ENCODE measurements around the gene C1orf53.
"Not testable (repeated sequence)": the region's sequence is repeated elsewhere in the genome, so short reads cannot be mapped to it uniquely, and the experiment has no call there.

C1orf53 gene

DNA sequence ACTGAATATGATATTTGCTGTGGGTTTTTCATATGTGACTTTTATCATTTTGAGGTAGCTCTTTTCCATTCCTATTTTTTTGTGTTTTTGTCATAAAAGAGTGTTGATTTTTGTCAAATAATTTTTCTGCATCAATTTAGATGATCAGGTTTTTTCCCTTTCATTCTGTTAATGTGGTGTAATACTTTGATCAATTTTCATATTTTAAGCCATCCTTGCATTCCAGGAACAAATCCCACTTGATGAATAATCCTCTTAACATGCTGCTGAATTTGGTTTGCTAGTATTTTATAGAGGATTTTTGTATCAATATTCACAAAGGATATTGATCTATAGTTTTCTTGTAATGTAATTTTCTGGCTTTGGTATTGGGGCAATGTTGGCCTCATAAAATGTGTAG, 25.5 kb upstream of the C1orf53 start:
- no peaks in the 10 kb centered on the region for H3K4me1 ChIP-seq
- TF ChIP-seq Cebpa-rat (IDR thresholded peaks at IDR 0.05), result no peak

GRCh38 chr1:197880385-197880784, 22.0 kb upstream of the C1orf53 start:
- not testable (repeated sequence) for H3K27me3 ChIP-seq, H3K4me3 ChIP-seq, H4K20me1 ChIP-seq, H3K4me2 ChIP-seq, H3K36me3 ChIP-seq, H3K27ac ChIP-seq, H3K4me1 ChIP-seq, H3K9ac ChIP-seq
- H3K9me3 ChIP-seq (replicated peaks in 1 of 11), result peaks cover 7 to 27% (median 18%) of the 10 kb centered on the region in 11 experiments; a peak in 16 of 22 replicates

More for the DNA sequence above, 25.5 kb upstream of the C1orf53 start:
- H3K9me3 ChIP-seq (replicated peaks in 1 of 11), result peaks cover 9 to 31% (median 17%) of the 10 kb centered on the region in 11 experiments; a peak in 16 of 22 replicates
- H3K9ac ChIP-seq, result no peak overlapping the region
- H3K36me3 ChIP-seq, result no peaks in the 10 kb centered on the region
- H3K27me3 ChIP-seq, result no peaks in the 10 kb centered on the region
- no peaks in the 10 kb centered on the region for H4K20me1 ChIP-seq
- H3K27ac ChIP-seq, result no peak overlapping the region
- no peak overlapping the region for H3K4me3 ChIP-seq
- no peak overlapping the region for H3K4me2 ChIP-seq

GRCh38 chr1:197882241-197882640, 20.2 kb upstream of the C1orf53 start:
- peaks cover 0 to 11% (median 2%) of the 10 kb centered on the region in 11 experiments; a peak in 12 of 22 replicates for H3K9me3 ChIP-seq (replicated peaks in 1 of 11)
- not testable (repeated sequence) for H3K4me3 ChIP-seq, H3K36me3 ChIP-seq, H4K20me1 ChIP-seq, H3K27me3 ChIP-seq, H3K4me2 ChIP-seq, H3K9ac ChIP-seq, H3K27ac ChIP-seq, H3K4me1 ChIP-seq

DNA sequence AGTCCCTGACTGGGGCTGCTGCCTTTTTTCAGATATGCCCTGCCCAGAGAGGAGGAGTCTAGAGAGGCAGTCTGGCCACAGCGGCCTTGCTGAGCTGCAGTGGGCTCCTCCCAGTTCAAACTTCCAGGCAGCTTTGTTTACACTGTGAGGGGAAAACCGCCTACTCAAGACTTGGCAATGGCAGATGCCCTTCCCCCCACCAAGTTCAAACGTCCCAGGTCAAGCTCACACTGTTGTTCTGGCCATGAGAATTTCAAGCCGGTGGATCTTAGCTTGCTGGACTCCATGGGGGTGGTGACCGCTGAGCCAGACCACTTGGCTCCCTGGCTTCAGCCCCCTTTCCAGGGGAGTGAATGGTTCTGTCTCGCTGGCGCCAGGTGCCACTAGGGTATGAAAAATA, 18.3 kb upstream of the C1orf53 start:
- H3K27ac ChIP-seq, result no peak overlapping the region
- H3K9me3 ChIP-seq (replicated peaks in 1 of 11), result peaks cover 0 to 6% (median 0%) of the 10 kb centered on the region in 11 experiments; a peak in 1 of 22 replicates
- no peak overlapping the region for H3K9ac ChIP-seq
- H3K4me2 ChIP-seq, result no peak overlapping the region
- H3K36me3 ChIP-seq, result no peaks in the 10 kb centered on the region
- H3K27me3 ChIP-seq, result no peaks in the 10 kb centered on the region
- H3K4me1 ChIP-seq, result no peaks in the 10 kb centered on the region
- TF ChIP-seq Cebpa-rat (IDR thresholded peaks at IDR 0.05), result no peak
- H3K4me3 ChIP-seq, result no peak overlapping the region
- no peaks in the 10 kb centered on the region for H4K20me1 ChIP-seq

- H3K27me3 ChIP-seq, result no peaks in the 10 kb centered on the region
- no peak overlapping the region for H3K9ac ChIP-seq
- no peaks in the 10 kb centered on the region for H3K9me3 ChIP-seq (replicated peaks in 1 of 11)
- no peak overlapping the region for H3K4me2 ChIP-seq
- TF ChIP-seq Cebpa-rat (IDR thresholded peaks at IDR 0.05), result no peak
- no peak overlapping the region for H3K4me3 ChIP-seq
- H3K4me1 ChIP-seq, result no peaks in the 10 kb centered on the region
- H3K36me3 ChIP-seq, result no peaks in the 10 kb centered on the region
- H3K27ac ChIP-seq, result no peak overlapping the region
- H4K20me1 ChIP-seq, result no peaks in the 10 kb centered on the region
Measured at GRCh38 chr1:197890936-197891335, 11.5 kb upstream of the C1orf53 start.

DNA sequence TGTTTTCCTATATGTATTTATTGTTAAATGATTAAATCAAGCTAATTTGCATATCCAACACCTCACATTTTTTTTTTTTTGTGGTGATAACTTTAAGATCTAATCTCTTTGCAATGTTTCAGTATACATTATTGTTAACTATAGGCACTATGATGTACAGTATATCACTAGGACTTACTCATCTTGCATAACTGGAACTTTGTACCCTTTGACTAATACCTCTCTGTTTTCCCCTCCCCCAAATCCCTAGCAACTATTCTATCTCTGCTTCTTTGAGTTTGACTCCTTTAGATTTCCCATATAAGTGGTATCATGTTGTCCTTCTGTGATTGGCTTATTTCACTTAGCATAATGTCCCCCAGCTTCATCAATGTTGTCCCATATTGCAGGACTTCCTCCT, 9.7 kb upstream of the C1orf53 start:
- Histone ChIP-seq H3K27ac (no peak overlapping the region), H3K9ac (no peak overlapping the region), H3K9me3 (replicated peaks in 1 of 11) (no peaks in the 10 kb centered on the region), H3K27me3 (no peaks in the 10 kb centered on the region), H4K20me1 (no peaks in the 10 kb centered on the region), H3K4me3 (no peak overlapping the region), H3K4me1 (no peaks in the 10 kb centered on the region), H3K4me2 (no peak overlapping the region), H3K36me3 (no peaks in the 10 kb centered on the region)
- TF ChIP-seq Cebpa-rat (IDR thresholded peaks at IDR 0.05), result no peak

GRCh38 chr1:197896301-197896700, 6.1 kb upstream of the C1orf53 start:
- no peaks in the 10 kb centered on the region for H4K20me1 ChIP-seq

DNA sequence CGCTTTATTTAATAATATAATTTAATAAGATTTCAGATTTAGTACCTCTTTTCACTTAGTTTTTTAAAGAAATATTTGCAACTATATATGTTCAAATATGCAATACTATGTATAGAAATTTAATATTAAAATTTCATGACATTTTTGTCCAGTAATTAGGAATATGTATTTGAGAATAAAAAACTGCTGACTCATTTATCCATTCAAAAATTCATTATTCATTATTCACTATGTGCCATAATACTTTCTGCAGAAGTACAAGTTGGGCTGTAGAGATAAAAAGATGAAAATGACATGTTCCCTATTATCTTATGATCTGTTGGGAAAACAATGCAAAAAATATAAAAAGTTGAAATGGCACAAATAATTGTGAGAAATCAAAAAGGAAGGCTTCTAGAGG, 3.4 kb upstream of the C1orf53 start:
- H3K4me1 ChIP-seq, result peaks cover 0 to 11% (median 6%) of the 10 kb centered on the region in 10 experiments; a peak in 10 of 20 replicates
- no peak overlapping the region for H3K9ac ChIP-seq
- peaks cover 18 to 49% (median 41%) of the 10 kb centered on the region in 11 experiments for H3K27me3 ChIP-seq
- peaks cover 0 to 8% (median under 1%) of the 10 kb centered on the region in 11 experiments; a peak in 9 of 22 replicates for H4K20me1 ChIP-seq
- H3K4me3 ChIP-seq, result no peak overlapping the region
- no peak overlapping the region for H3K27ac ChIP-seq
- no peak for TF ChIP-seq Cebpa-rat (IDR thresholded peaks at IDR 0.05)
- H3K9me3 ChIP-seq (replicated peaks in 1 of 11), result no peaks in the 10 kb centered on the region
- no peaks in the 10 kb centered on the region for H3K36me3 ChIP-seq
- no peak overlapping the region for H3K4me2 ChIP-seq

More at GRCh38 chr1:197896301-197896700, 6.1 kb upstream of the C1orf53 start:
- Histone ChIP-seq H3K9ac (no peak overlapping the region), H3K4me1 (no peaks in the 10 kb centered on the region), H3K36me3 (no peaks in the 10 kb centered on the region), H3K27me3 (peaks cover 0 to 21% (median 13%) of the 10 kb centered on the region in 11 experiments; a peak in 19 of 22 replicates), H3K9me3 (replicated peaks in 1 of 11) (no peaks in the 10 kb centered on the region), H3K27ac (no peak overlapping the region), H3K4me3 (no peak overlapping the region), H3K4me2 (no peak overlapping the region)
- TF ChIP-seq Cebpa-rat (IDR thresholded peaks at IDR 0.05), result no peak

GRCh38 chr1:197902131-197902453, 338 bp upstream of the C1orf53 start:
- H4K20me1 ChIP-seq, result peaks cover 0 to 39% (median 12%) of the 10 kb centered on the region in 11 experiments; a peak in 13 of 22 replicates
- H3K4me1 ChIP-seq, result peaks cover 0 to 11% (median 6%) of the 10 kb centered on the region in 10 experiments; a peak in 10 of 20 replicates
- peak overlapping the region; percentile 58 to 75 (median 69) for H3K4me3 ChIP-seq
- H3K4me2 ChIP-seq, result peak overlapping the region; percentile 79 to 98 (median 91)
- TF ChIP-seq Cebpa-rat (IDR thresholded peaks at IDR 0.05), result no peak
- H3K9ac ChIP-seq, result peak overlapping the region; percentile 69 to 86 (median 82)
- H3K36me3 ChIP-seq, result no peaks in the 10 kb centered on the region
- peaks cover 48 to 79% (median 71%) of the 10 kb centered on the region in 11 experiments for H3K27me3 ChIP-seq
- peak overlapping the region; percentile 47 to 78 (median 73); a peak in 21 of 22 replicates for H3K27ac ChIP-seq
- H3K9me3 ChIP-seq (replicated peaks in 1 of 11), result no peaks in the 10 kb centered on the region

DNA sequence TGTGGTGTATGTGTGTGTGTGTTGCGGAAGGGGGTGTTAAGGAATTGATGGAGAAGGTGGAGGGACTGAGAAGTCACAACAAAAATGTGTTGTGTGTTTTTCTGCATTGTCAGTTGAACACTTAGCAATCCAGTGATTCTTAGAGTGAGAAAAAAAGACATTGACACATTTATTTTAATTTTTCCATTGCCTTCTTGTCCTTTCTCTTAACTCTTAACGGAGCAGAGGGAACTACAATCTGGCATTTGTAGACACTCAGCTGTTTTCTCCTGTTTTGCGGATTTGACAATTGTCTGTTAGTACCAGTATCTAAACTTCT, 725 bp downstream of the C1orf53 start:
- H3K9ac ChIP-seq, result peak overlapping the region in 9 of 11 experiments; percentile 79 to 86 (median 82); a peak in 16 of 22 replicates
- H3K9me3 ChIP-seq (replicated peaks in 1 of 11), result no peaks in the 10 kb centered on the region
- H3K36me3 ChIP-seq, result no peaks in the 10 kb centered on the region
- peak overlapping the region; percentile 58 to 75 (median 69) for H3K4me3 ChIP-seq
- peaks cover 59 to 90% (median 82%) of the 10 kb centered on the region in 11 experiments for H3K27me3 ChIP-seq
- H3K4me2 ChIP-seq, result peak overlapping the region; percentile 79 to 98 (median 91)
- H3K4me1 ChIP-seq, result peaks cover 0 to 11% (median 6%) of the 10 kb centered on the region in 10 experiments; a peak in 10 of 20 replicates
- no peak for TF ChIP-seq Cebpa-rat (IDR thresholded peaks at IDR 0.05)
- H3K27ac ChIP-seq, result no peak overlapping the region
- peaks cover 0 to 50% (median 17%) of the 10 kb centered on the region in 11 experiments; a peak in 15 of 22 replicates for H4K20me1 ChIP-seq
